ENCODE measurements around the gene NPY1R. TPM values are rescaled to one million over a fixed set of nuclear protein-coding genes. Genes with fewer than 3 reads are reported as not detected.

Gene NPY1R
- total RNA-seq, 1 experiment from 2014 or later, result 1.3 TPM

DNA sequence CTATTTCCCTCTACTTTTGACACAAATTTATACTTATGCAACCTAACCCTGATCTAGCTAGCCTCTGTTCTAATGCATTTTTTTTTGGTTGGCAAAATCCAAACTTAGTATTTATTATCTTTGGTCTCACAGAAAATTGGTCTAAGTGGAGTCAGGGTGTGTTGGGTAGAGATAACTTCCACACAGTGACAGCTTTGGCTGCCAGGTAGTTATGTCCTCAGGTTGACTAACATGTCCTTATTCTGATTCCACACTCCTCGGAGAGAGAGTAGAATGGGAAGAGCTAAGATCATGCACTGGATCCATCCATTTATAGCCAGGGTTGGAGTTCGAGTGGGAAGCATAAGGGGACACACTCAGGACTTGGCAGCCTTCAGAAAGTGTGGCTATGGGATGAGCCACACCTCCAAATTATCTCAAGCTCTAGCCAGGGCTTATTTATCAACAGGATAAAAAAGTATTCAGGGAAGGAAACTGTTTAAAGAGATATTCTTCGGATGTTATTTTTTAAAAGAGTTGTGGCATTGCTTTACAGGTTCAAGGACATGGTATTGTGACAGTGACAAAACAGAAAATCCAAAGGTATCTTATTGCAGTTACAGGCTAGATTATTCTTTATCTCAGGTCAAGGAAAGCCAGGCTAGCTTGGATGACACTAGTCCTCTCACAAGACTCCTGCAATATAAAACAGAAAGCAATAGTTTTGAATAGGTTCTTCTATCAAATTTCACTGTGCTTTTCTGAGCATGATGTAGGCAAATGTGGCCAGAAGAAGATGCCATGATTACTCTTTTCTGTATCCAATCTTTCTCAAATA, 51.5 kb downstream of the NPY1R start:
- POLR2A ChIA-PET (ENCODE audit: unreplicated experiment), result no interaction called here
- Histone ChIP-seq H3K4me3 (ENCODE audit: low read length) (no peak overlapping the region), H3K9me3 (ENCODE audit: low read length) (no peaks in the 10 kb centered on the region), H3K4me1 (ENCODE audit: insufficient read depth, low read length) (no peaks in the 10 kb centered on the region), H4K20me1 (ENCODE audit: low read length) (no peaks in the 10 kb centered on the region), H3K36me3 (ENCODE audit: low read depth, low read length) (no peaks in the 10 kb centered on the region), H3K79me2 (ENCODE audit: low read length) (no peaks in the 10 kb centered on the region), H3K9ac (ENCODE audit: low read length) (no peak overlapping the region), H3K27me3 (ENCODE audit: low read length) (peaks cover 7% of the 10 kb centered on the region; the same call in 1 of the 2 replicates), H3K27ac (ENCODE audit: low read length) (no peak overlapping the region), H3K9me2 (replicated peaks; ENCODE audit: low read length) (no peaks in the 10 kb centered on the region), H3F3A (ENCODE audit: low read length, unreplicated experiment) (no peaks in the 10 kb centered on the region), H3K4me2 (ENCODE audit: low read length) (no peak overlapping the region), H2AFZ (ENCODE audit: low read length) (no peak overlapping the region)
- TF ChIP-seq EZH2 (IDR thresholded peaks at IDR 0.05; ENCODE audit: low read length, unreplicated experiment) (no peak), EZH2phosphoT487 (IDR thresholded peaks at IDR 0.05; ENCODE audit: borderline replicate concordance, low read length) (no peak), CTCF (conservative IDR thresholded peaks at IDR 0.05; ENCODE audit: low read depth, low read length) (no peak)
- CTCF ChIA-PET, result no interaction called here
- ATAC-seq (no peak), DNase-seq (no peak)
- intact Hi-C loops (cut with micrococcal nuclease), result no loop called here
- BruUV-seq (replicated peaks), result no TSS peak

GRCh38 chr4:163279713-163280112, 52.7 kb downstream of the NPY1R start:
- no peak overlapping the region for H2AFZ ChIP-seq (ENCODE audit: low read length)
- no peaks in the 10 kb centered on the region for H3K9me3 ChIP-seq (ENCODE audit: low read length)
- H3K79me2 ChIP-seq (ENCODE audit: low read length), result no peaks in the 10 kb centered on the region
- DNase-seq (no peak), ATAC-seq (no peak)
- H3K4me1 ChIP-seq (ENCODE audit: insufficient read depth, low read length), result no peaks in the 10 kb centered on the region
- CTCF ChIA-PET, result no interaction called here
- intact Hi-C loops (cut with micrococcal nuclease), result no loop called here
- no peak overlapping the region for H3K4me2 ChIP-seq (ENCODE audit: low read length)
- H3K36me3 ChIP-seq (ENCODE audit: low read depth, low read length), result no peaks in the 10 kb centered on the region
- POLR2A ChIA-PET (ENCODE audit: unreplicated experiment), result no interaction called here
- H4K20me1 ChIP-seq (ENCODE audit: low read length), result no peaks in the 10 kb centered on the region
- H3K9ac ChIP-seq (ENCODE audit: low read length), result no peak overlapping the region
- H3K4me3 ChIP-seq (ENCODE audit: low read length), result no peak overlapping the region
- no peaks in the 10 kb centered on the region for H3F3A ChIP-seq (ENCODE audit: low read length, unreplicated experiment)
- H3K9me2 ChIP-seq (replicated peaks; ENCODE audit: low read length), result no peaks in the 10 kb centered on the region
- TF ChIP-seq EZH2 (IDR thresholded peaks at IDR 0.05; ENCODE audit: low read length, unreplicated experiment), result no peak
- no peak for TF ChIP-seq EZH2phosphoT487 (IDR thresholded peaks at IDR 0.05; ENCODE audit: borderline replicate concordance, low read length)
- TF ChIP-seq CTCF (conservative IDR thresholded peaks at IDR 0.05; ENCODE audit: low read depth, low read length), result no peak
- H3K27ac ChIP-seq (ENCODE audit: low read length), result no peak overlapping the region
- no TSS peak for BruUV-seq (replicated peaks)
- H3K27me3 ChIP-seq (ENCODE audit: low read length), result peaks cover 7% of the 10 kb centered on the region; the same call in 1 of the 2 replicates

GRCh38 chr4:163274861-163275260, 57.5 kb downstream of the NPY1R start:
- TF ChIP-seq EZH2 (IDR thresholded peaks at IDR 0.05; ENCODE audit: low read length, unreplicated experiment) (no peak), EZH2phosphoT487 (IDR thresholded peaks at IDR 0.05; ENCODE audit: borderline replicate concordance, low read length) (no peak), CTCF (conservative IDR thresholded peaks at IDR 0.05; ENCODE audit: low read depth, low read length) (no peak)
- intact Hi-C loops (cut with micrococcal nuclease), result no loop called here
- H3K36me3 ChIP-seq (ENCODE audit: low read depth, low read length), result no peaks in the 10 kb centered on the region
- no peak overlapping the region for H3K4me3 ChIP-seq (ENCODE audit: low read length)
- H3K9me3 ChIP-seq (ENCODE audit: low read length), result no peaks in the 10 kb centered on the region
- ATAC-seq, result no peak
- no peak overlapping the region for H3K27ac ChIP-seq (ENCODE audit: low read length)
- no peak for DNase-seq
- ChIA-PET CTCF (no interaction called here), POLR2A (ENCODE audit: unreplicated experiment) (no interaction called here)
- no peaks in the 10 kb centered on the region for H4K20me1 ChIP-seq (ENCODE audit: low read length)
- no peaks in the 10 kb centered on the region for H3K79me2 ChIP-seq (ENCODE audit: low read length)
- no peak overlapping the region for H3K4me2 ChIP-seq (ENCODE audit: low read length)
- peaks cover 8% of the 10 kb centered on the region; the same call in 1 of the 2 replicates for H3K27me3 ChIP-seq (ENCODE audit: low read length)
- no peak overlapping the region for H2AFZ ChIP-seq (ENCODE audit: low read length)
- no peak overlapping the region for H3K9ac ChIP-seq (ENCODE audit: low read length)
- H3F3A ChIP-seq (ENCODE audit: low read length, unreplicated experiment), result no peaks in the 10 kb centered on the region
- no TSS peak for BruUV-seq (replicated peaks)
- H3K4me1 ChIP-seq (ENCODE audit: insufficient read depth, low read length), result no peaks in the 10 kb centered on the region
- H3K9me2 ChIP-seq (replicated peaks; ENCODE audit: low read length), result no peaks in the 10 kb centered on the region
